Measurements from ENCODE around the gene MAT2A. TPM values are rescaled to one million over a fixed set of nuclear protein-coding genes. Genes with fewer than 3 reads are reported as not detected.
"Not testable (repeated sequence)": the region's sequence is repeated elsewhere in the genome, so short reads cannot be mapped to it uniquely, and the experiment has no call there.

The MAT2A gene
- total RNA-seq, 1 experiment from 2014 or later, result 55.8 TPM

GRCh38 chr2:85524336-85524908, 14.5 kb upstream of the MAT2A start:
- no peak for DNase-seq (ENCODE audit: low read depth)

DNA sequence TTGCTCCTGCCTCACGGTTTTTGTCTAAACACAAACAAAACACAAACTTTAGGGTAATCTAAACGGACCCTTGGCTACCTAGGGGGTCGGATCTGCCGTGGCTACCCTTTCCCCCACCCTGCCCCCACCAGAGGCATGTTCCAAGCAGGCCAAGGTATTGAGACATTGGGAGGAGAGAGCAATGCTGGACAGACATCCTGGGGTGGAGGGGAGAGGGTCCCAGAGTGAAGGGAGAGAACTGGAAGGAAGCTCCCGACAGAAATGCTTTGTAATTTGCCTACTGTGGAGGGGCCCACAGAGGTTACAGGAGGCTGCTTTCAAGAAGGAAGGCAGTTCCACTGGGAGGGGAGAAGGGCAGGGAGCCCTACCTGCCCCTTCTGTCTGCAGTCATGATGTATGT, 13.9 kb upstream of the MAT2A start:
- no peak for DNase-seq (ENCODE audit: low read depth)

- no peak for DNase-seq (ENCODE audit: low read depth)
These were observed 13.4 kb upstream of the MAT2A start for GRCh38 chr2:85525567-85525966.

DNA sequence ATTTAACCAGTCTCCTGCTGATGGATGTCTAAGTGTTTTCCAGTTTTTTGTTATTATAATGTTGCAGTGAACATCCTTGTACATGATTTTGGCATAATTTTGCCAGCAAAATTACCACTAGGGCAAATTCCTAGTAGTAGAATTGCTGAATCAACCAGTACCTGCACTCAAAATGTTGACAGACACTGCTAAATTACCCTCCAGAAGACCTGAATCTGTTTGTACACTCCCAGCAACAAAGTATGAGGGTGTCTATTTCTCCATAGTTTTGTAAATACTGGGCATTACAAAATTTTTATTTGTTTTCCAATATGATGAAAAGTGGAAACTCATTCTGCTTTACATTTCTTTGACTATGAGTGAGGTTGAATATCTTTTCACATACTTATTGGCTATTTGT, 11.2 kb upstream of the MAT2A start:
- DNase-seq (ENCODE audit: low read depth), result no peak

- DNase-seq (ENCODE audit: low read depth), result no peak
These were observed 10.6 kb upstream of the MAT2A start for GRCh38 chr2:85528355-85528754.

- DNase-seq (ENCODE audit: low read depth), result no peak
These were observed 9.2 kb upstream of the MAT2A start for GRCh38 chr2:85529809-85530208.

- no peak for DNase-seq (ENCODE audit: low read depth)
These were observed 7.4 kb upstream of the MAT2A start for GRCh38 chr2:85531589-85531988.

DNA sequence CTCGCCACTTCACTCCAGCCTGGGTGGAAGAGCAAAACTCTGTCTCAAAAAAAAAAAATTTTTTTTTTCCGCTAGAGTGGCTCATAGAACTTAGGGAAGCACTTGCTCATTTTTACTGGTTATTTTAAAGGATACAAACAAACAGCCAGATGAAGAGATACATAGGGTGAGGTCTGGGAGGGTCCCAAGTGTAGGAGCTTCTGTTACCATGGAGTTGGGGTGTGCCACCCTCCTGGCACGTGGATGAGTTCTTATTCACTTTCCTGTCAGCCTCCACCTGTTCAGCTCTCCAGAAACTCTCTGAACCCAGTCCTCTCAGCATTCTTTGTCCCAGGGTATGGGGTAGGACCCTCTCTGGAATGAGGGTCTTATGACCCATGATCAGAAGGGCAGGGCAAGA, 4.9 kb upstream of the MAT2A start:
- no peak for DNase-seq (ENCODE audit: low read depth)

DNA sequence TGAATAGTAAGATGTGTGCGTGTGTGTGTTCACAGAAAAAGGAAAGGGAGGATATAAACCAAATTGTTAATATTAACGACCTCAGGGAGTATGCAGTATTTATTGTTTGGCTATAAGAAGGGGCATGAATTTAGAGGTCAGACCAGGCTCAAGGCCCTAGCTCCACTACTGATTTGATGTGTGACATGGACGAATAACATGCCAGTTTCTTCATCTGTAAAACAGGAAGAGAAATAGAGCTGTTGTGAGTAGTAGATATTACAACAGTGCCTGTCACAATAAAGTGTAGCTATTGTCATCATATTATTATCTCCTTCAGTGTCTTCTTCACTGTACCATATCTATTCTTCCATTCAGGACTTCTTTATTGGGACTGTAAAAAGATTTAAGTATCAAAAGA, 4.1 kb upstream of the MAT2A start:
- no peak for DNase-seq (ENCODE audit: low read depth)

GRCh38 chr2:85536479-85536878, 2.5 kb upstream of the MAT2A start:
- DNase-seq (ENCODE audit: low read depth), result peak; percentile 67

DNA sequence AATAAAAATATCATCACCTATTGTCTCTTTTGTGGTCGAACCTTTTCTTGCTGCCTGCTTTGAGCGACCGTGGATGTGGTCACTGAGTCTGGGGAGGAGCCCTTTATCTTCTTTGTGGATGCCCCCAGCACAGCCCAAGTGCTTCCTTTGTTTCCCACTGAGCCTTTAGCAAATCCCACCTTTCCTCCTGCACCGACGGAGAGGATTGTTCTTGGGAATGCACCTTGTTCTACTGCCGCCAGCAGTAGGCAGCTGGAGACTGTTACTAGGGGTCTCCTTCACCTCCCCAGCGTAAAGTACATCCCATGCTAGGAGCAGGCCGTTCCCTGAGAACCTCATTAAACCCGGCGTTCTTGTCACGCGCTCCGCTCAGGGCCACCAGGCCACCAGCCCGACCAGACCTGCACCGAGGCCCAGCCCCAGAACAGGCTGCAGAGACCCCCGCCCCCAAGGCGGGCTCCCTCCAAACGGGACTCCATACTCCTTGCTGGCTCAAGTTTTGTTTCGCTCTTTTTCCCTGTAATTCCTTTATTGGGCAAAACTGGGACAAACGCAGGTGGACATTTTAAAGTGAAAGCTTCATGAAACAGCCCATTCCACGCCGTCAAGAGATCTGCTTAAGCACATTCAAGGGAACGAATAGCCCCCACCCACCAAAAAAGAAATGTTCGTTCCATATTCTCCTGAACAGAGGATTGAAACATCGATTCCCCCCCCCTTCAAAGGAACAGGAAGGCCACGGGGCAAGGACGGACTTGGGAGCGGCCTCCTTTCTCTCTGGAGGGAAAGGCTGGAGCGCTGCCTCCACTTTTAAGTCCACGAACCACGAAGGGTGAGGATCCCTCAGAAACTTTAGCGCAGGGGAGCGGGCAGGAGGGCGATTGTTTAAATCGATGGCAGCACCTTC, 1.1 kb upstream of the MAT2A start:
- peak; percentile 70 for DNase-seq (ENCODE audit: low read depth)

DNA sequence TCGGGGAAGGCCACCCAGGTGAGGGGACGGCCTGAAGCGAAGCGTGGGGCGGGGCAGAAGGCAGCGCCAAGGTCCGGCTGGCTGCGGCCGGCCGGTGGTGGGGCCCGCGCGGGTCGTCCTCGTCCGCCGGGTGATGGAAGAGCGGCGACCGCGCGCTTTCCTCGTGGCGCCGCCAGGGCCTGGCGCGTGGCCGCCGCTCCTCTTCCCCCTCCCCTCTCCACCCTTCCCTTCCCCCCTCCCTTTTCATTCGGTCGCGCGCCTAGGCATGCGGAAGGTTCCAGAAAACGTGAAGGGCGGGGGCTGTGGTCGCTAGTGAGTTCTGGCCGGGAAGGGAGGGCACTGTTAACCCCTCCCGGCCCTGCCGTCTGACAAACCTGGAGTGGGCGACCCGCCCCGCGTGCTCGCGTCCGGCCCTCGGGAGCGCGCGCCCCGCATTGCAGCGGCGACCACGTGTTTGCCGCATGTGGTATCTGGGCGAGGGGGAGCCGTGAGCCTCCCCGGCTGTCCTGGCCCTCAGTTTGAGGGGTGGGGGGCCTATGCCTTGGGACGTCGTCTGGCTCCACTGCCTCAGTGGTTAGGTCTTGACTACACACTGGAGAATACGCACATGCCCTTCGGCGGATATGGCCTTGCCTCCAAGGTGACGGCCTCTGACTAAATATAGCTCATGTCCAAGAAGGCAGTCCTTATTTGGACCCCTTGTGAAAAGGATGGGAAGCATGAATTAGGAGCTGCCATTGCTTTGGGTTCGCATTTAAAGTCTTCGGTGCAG, 579 bp downstream of the MAT2A start:
- peak; percentile 63 for DNase-seq (ENCODE audit: low read depth)

DNA sequence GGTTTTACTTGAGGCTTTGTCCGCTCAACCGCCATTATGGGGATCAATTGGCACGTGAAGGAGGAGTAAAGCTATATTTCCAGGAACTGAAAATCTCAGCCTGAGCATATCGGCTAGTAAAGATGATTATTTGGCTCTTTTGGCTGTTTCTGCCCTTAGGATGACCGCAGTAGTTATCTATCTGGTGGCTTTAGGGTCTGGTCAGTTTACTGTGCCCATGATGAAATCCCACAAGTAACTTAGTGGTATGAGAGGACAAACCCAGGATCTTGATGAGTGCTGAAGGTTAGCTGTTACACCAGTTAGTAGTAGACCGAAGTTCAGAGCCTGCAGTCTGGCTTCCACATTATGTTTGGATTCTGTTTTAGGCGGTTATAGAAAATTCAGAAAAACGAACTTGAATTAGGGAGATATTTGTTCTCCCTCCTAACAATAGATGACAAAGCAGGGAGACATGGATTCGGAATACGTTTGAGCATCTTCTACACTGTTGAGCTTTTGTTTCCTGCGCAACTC, 1.2 kb downstream of the MAT2A start:
- DNase-seq (ENCODE audit: low read depth), result no peak

GRCh38 chr2:85541262-85541661, 2.3 kb downstream of the MAT2A start:
- no peak for DNase-seq (ENCODE audit: low read depth)

DNA sequence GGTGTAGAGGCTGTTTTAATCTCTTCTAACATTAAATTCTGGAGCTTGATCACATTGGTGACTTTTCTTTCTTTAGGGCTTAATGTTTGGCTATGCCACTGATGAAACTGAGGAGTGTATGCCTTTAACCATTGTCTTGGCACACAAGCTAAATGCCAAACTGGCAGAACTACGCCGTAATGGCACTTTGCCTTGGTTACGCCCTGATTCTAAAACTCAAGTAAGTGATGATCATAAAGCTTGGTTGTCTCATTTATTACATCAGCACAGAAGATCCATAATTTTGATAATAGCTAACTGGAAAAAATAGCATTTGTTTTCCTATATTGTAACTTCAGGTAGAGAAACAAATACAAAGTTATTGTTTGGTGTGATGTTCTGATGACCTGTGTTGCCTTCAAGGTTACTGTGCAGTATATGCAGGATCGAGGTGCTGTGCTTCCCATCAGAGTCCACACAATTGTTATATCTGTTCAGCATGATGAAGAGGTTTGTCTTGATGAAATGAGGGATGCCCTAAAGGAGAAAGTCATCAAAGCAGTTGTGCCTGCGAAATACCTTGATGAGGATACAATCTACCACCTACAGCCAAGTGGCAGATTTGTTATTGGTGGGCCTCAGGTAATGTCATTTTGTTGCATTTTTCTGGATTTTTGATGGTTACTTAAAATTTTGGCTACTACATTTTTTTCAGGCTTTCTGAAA, 2.9 kb downstream of the MAT2A start:
- DNase-seq (ENCODE audit: low read depth), result no peak

DNA sequence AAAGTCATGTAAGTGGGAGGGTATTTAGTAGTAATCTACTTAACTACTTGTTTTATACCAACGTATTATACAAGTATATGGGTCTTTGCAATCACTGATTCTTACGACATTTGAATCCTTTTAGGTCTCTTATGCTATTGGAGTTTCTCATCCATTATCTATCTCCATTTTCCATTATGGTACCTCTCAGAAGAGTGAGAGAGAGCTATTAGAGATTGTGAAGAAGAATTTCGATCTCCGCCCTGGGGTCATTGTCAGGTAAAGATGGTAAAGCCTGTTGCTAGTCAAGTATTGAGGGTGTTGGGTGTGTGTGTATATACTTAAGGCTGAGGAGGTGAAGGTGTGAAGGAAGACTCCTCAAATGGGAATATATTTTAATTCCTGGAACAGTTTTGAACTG, 3.8 kb downstream of the MAT2A start:
- DNase-seq (ENCODE audit: low read depth), result no peak

- DNase-seq (ENCODE audit: low read depth), result not testable (repeated sequence)
These were observed 5.3 kb downstream of the MAT2A start for GRCh38 chr2:85544254-85544691.

DNA sequence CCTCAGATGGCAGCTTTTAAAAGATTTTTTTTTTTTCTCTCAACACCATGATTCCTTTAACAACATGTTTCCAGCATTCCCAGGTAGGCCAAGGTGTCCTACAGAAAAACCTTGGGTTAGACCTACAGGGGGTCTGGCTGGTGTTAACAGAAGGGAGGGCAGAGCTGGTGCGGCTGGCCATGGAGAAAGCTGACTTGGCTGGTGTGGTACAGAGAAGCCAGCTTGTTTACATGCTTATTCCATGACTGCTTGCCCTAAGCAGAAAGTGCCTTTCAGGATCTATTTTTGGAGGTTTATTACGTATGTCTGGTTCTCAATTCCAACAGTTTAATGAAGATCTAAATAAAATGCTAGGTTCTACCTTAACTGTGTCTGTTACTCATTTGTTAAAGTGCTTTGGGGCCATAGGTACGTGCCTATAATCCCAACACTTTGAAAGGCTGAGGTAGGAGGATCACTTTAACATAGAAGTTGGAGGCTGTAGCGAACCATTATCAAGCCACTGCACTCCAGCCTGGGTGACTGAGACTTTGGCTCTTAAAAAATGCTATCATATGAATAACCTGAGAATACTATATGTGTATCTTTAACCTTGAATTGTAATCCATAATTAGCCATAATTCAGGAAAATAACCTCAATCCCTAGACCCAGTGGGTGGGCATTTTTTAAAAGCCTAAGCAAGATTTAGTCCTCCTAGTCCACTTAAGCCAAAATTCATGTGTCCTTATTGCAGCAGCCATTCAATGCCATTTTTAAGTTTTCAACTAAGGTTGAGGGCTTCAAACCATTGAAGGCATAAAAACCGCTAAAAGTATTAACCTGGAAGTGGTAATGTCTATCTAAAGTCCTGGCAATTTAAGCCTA, 6.2 kb downstream of the MAT2A start:
- DNase-seq (ENCODE audit: low read depth), result not testable (repeated sequence)

- DNase-seq (ENCODE audit: low read depth), result no peak
These were observed 6.8 kb downstream of the MAT2A start for GRCh38 chr2:85545780-85546240.

GRCh38 chr2:85547089-85547858, 8.3 kb downstream of the MAT2A start:
- DNase-seq (ENCODE audit: low read depth), result no peak
